ENCODE data around the gene COG1. TPM values are rescaled to one million over a fixed set of nuclear protein-coding genes. Genes with fewer than 3 reads are reported as not detected.

The COG1 gene
- total and polyA plus RNA-seq, 2 of the 8 experiments (the other 6 are each of a cell fraction or from before 2014, with no cell fraction given), result 11.0 to 19.5 TPM

GRCh38 chr17:73215447-73215846 lies 22.6 kb downstream of the COG1 start:
- Histone ChIP-seq H3K79me1 (ENCODE audit: low read depth, low read length) (no peaks in the 10 kb centered on the region; the same call in 1 of the 2 replicates), H4K8ac (ENCODE audit: extremely low read depth, insufficient read depth, low read length) (no peak overlapping the region), H3K36me3 (ENCODE audit: control insufficient read depth in 2 of 4, insufficient read depth in 4 of 4, low read length in 3 of 4) (peaks cover 0 to 10% (median 0%) of the 10 kb centered on the region in 4 experiments; a peak in 1 of 8 replicates), H3K4me1 (replicated peaks in 1 of 4; ENCODE audit: control insufficient read depth in 3 of 4, insufficient read depth in 4 of 4, low read length in 3 of 4) (peaks cover 0 to 4% (median 0%) of the 10 kb centered on the region in 4 experiments; a peak in 2 of 7 replicates), H3K4me3 (ENCODE audit: extremely low read depth in 1 of 4, insufficient read depth in 2 of 4, low read depth in 3 of 4, low read length in 4 of 4) (no peak overlapping the region), H3K27me3 (replicated peaks in 1 of 4; ENCODE audit: control insufficient read depth in 3 of 4, extremely low read depth in 1 of 4, insufficient read depth in 3 of 4, low read length in 3 of 4) (no peaks in the 10 kb centered on the region), H3K9ac (replicated peaks in 1 of 4; ENCODE audit: extremely low read depth in 1 of 4, low read depth in 3 of 4, low read length in 3 of 4) (no peak overlapping the region), H3K56ac (replicated peaks; ENCODE audit: insufficient read length, low read depth, low read length) (no peak overlapping the region), H3K23ac (ENCODE audit: insufficient read length) (no peak overlapping the region), H3K9me3 (ENCODE audit: insufficient read depth in 2 of 2, low read depth in 1 of 2, low read length in 1 of 2) (no peaks in the 10 kb centered on the region), H2AK5ac (ENCODE audit: low read depth, low read length) (0 out of 2 replicates have a peak overlapping the region, but pooled peaks have one; percentile 28), H3K4me2 (ENCODE audit: insufficient read depth in 1 of 2, low read depth in 2 of 2, low read length in 2 of 2) (no peak overlapping the region), H2BK5ac (ENCODE audit: low read depth, low read length) (0 out of 2 replicates have a peak overlapping the region, but pooled peaks have one; percentile 52), H3K23me2 (ENCODE audit: low read depth, low read length) (no peaks in the 10 kb centered on the region), H3K79me2 (ENCODE audit: control insufficient read depth in 1 of 2, insufficient read depth in 2 of 2, low read length in 2 of 2) (peaks cover 0 to 34% of the 10 kb centered on the region in 2 experiments; a peak in 3 of 4 replicates), H2BK120ac (replicated peaks; ENCODE audit: low read depth, low read length) (no peak overlapping the region), H2AFZ (ENCODE audit: low read length) (no peak overlapping the region), H3K27ac (ENCODE audit: low read depth, low read length) (no peak overlapping the region), H2BK12ac (ENCODE audit: low read depth, low read length) (0 out of 2 replicates have a peak overlapping the region, but pooled peaks have one; percentile 60), H3K14ac (ENCODE audit: insufficient read length) (no peak overlapping the region), H4K5ac (ENCODE audit: insufficient read length, low read depth, low read length) (no peak overlapping the region), H4K91ac (replicated peaks; ENCODE audit: insufficient read length, low read length) (no peak overlapping the region), H4K20me1 (replicated peaks in 1 of 2; ENCODE audit: control insufficient read depth in 1 of 2, insufficient read depth in 2 of 2, low read length in 2 of 2) (peaks cover 3 to 6% of the 10 kb centered on the region in 2 experiments), H3K18ac (ENCODE audit: extremely low read depth, low read length) (no peak overlapping the region), H2BK15ac (ENCODE audit: low read length) (no peak overlapping the region), H2BK20ac (ENCODE audit: low read length) (no peak overlapping the region), H3K4ac (replicated peaks; ENCODE audit: insufficient read length, low read depth, low read length) (no peak overlapping the region)
- FAIRE-seq (no peak), DNase-seq (ENCODE audit: low read depth in 1 of 2, low spot score in 2 of 2) (no peak)
- CTCF ChIA-PET (ENCODE audit: partially characterized antibody), result interaction anchor here (0.6 to 3.9 kb wide), 15 partner anchors 8 to 201 kb away, joined by 3 to 22 read pairs (median 5); a partner anchor contains a TSS
- POLR2A ChIA-PET (ENCODE audit: partially characterized antibody), result interaction anchor here (1.0 to 3.4 kb wide), 5 partner anchors 8 to 22 kb away, joined by 3 to 13 read pairs (median 4); partner anchors contain the start of gene COG1
- whole genome bisulfite sequencing, 2 experiments (ENCODE audit: extremely low coverage in 1 of 2, insufficient coverage in 1 of 2, insufficient read length in 1 of 2, insufficient replicate concordance in 2 of 2, low coverage in 1 of 2, low lambda C conversion rate in 2 of 2, missing lambda C conversion rate in 1 of 2), result 93% methylated on average over 2 of the region's 2 CpGs; no CpG with 5 or more reads in 1 of the 2 experiments
- no peak for TF ChIP-seq POLR2AphosphoS5 (IDR thresholded peaks at IDR 0.05; ENCODE audit: low read depth, low read length)
- no peak for TF ChIP-seq SIRT6 (IDR thresholded peaks at IDR 0.05; ENCODE audit: low read length)
- TF ChIP-seq USF2 (IDR thresholded peaks at IDR 0.05; ENCODE audit: low read length), result no peak
- TF ChIP-seq EP300 (IDR thresholded peaks at IDR 0.05; ENCODE audit: borderline replicate concordance in 1 of 2, low read depth in 2 of 2, low read length in 2 of 2), result no peak
- TF ChIP-seq RAD21 (IDR thresholded peaks at IDR 0.05 in 1 of 2, conservative IDR thresholded peaks at IDR 0.05 in 1 of 2; ENCODE audit: low read depth in 2 of 2, low read length in 2 of 2), result peak; percentile 9 to 31; a peak in 2 of 4 replicates
- TF ChIP-seq MAX (IDR thresholded peaks at IDR 0.05), result peak; percentile 24; the same call in 1 of the 2 replicates
- TF ChIP-seq CTCF (IDR thresholded peaks at IDR 0.05; ENCODE audit: control extremely low read depth in 1 of 3, insufficient read depth in 1 of 3, low read depth in 1 of 3, low read length in 3 of 3), result peak; percentile 34 to 51 (median 44)
